ENCODE data around the gene NUAK1. TPM values are rescaled to one million over a fixed set of nuclear protein-coding genes. Genes with fewer than 3 reads are reported as not detected.
A peak's percentile ranks its signal among the peaks of the same experiment; 100 is the strongest.

Gene NUAK1
- polyA plus RNA-seq, 6 donors from 2014 or later = not detected

- Mint-ChIP-seq H3K9me3 (peaks cover 0 to 1% (median 0%) of the 10 kb centered on the region in 7 donors), H3K27ac (peak overlapping the region in 1 of 6 donors; percentile 61), H3K36me3 (no peaks in the 10 kb centered on the region), H3K27me3 (peaks cover 2 to 14% (median 11%) of the 10 kb centered on the region in 3 donors), H3K4me1 (no peaks in the 10 kb centered on the region), H3K4me3 (no peak overlapping the region)
- ATAC-seq (ENCODE audit: low read depth in 2 of 2) = no peak
- no peak for DNase-seq
Measured at GRCh38 chr12:106088811-106089485, 49.8 kb downstream of the NUAK1 start.

- DNase-seq (no peak), ATAC-seq (ENCODE audit: low read depth in 2 of 2) (no peak)
- Mint-ChIP-seq H3K27me3 (peaks cover 8 to 20% (median 11%) of the 10 kb centered on the region in 3 donors), H3K4me1 (no peaks in the 10 kb centered on the region), H3K4me3 (no peak overlapping the region), H3K9me3 (peaks cover 0 to 1% (median 0%) of the 10 kb centered on the region in 7 donors), H3K27ac (no peak overlapping the region), H3K36me3 (no peaks in the 10 kb centered on the region)
Measured at GRCh38 chr12:106088246-106088808, 50.4 kb downstream of the NUAK1 start.

DNA sequence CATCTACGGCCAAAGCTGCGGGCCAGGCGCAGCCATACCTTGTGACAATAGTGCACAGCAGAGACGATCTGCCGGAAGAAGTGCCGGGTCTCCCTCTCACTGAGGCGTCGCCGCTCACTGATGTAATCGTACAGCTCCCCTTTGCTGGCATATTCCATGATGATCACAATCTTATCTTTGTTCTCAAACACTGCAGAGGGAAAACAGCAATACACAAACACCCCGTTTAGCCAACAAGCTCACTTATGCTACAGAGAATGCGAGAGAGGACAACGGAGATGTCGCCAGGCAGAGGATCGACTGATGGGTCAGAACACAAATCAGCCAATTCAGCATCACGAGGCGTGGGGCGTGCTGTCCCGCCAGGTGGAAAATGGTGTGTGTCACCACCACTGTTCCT, 52.1 kb downstream of the NUAK1 start:
- H3K36me3 Mint-ChIP-seq = no peaks in the 10 kb centered on the region
- H3K4me3 Mint-ChIP-seq = no peak overlapping the region

DNA sequence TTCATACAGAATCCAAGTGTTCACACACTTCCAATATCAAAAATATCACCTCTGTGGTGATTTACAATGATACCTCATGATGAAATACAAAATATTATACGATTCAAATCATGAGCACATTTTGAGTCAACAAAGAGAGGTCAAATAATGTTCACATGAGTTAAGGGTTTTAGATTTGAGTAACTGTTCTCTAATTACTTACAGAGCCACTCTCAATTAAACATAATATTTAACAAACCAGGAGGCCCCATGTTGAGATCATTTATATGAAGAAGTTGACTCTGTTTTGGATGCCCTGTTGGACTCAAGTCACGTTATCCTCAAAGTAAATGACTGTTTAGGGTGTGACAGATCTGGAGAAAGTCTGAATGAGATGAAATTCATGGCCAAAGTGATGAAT, 53.5 kb downstream of the NUAK1 start:
- Mint-ChIP-seq H3K4me1 (no peaks in the 10 kb centered on the region), H3K36me3 (no peaks in the 10 kb centered on the region), H3K4me3 (no peak overlapping the region), H3K9me3 (peaks cover 0 to 1% (median 0%) of the 10 kb centered on the region in 7 donors), H3K27ac (no peak overlapping the region), H3K27me3 (peaks cover 16 to 30% (median 18%) of the 10 kb centered on the region in 3 donors)
- ATAC-seq (ENCODE audit: low read depth in 2 of 2) = no peak
- no peak for DNase-seq

More for the DNA sequence above, 52.1 kb downstream of the NUAK1 start:
- no peak overlapping the region for H3K27ac Mint-ChIP-seq
- peaks cover 0 to 1% (median 0%) of the 10 kb centered on the region in 7 donors for H3K9me3 Mint-ChIP-seq
- no peak for DNase-seq
- peaks cover 15 to 29% (median 16%) of the 10 kb centered on the region in 3 donors for H3K27me3 Mint-ChIP-seq
- no peaks in the 10 kb centered on the region for H3K4me1 Mint-ChIP-seq
- no peak for ATAC-seq (ENCODE audit: low read depth in 2 of 2)

DNA sequence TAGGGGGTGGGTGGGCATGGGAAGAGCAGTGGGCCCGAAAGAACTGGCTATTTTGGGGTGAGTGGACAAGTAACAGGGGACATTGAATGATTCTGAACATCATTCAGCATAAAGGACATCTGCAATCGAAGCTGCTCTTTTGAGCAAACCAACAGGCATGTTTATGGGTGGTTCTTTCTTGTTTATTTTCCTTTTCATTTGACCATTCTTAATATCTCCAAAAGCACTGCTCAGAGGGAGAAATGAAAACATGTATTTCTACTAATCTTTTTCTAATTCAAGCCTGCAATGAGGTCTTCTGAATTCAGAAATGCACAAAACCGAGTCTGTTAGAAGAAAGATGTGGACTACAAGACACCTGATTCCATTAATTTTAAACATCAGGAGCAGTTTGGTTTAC, 54.0 kb downstream of the NUAK1 start:
- Mint-ChIP-seq H3K27ac (no peak overlapping the region), H3K4me3 (no peak overlapping the region), H3K27me3 (peaks cover 18 to 35% (median 19%) of the 10 kb centered on the region in 3 donors), H3K9me3 (peaks cover 0 to 1% (median 0%) of the 10 kb centered on the region in 7 donors), H3K4me1 (no peaks in the 10 kb centered on the region), H3K36me3 (no peaks in the 10 kb centered on the region)
- ATAC-seq (ENCODE audit: low read depth in 2 of 2) (no peak), DNase-seq (no peak)

- DNase-seq (no peak), ATAC-seq (ENCODE audit: low read depth in 2 of 2) (no peak)
- H3K4me1 Mint-ChIP-seq = no peaks in the 10 kb centered on the region
- no peaks in the 10 kb centered on the region for H3K36me3 Mint-ChIP-seq
- no peak overlapping the region for H3K4me3 Mint-ChIP-seq
- H3K27ac Mint-ChIP-seq = no peak overlapping the region
- peaks cover 0 to 3% (median 0%) of the 10 kb centered on the region in 7 donors for H3K9me3 Mint-ChIP-seq
- H3K27me3 Mint-ChIP-seq = peaks cover 18 to 39% (median 26%) of the 10 kb centered on the region in 3 donors
Measured at GRCh38 chr12:106084014-106084671, 54.6 kb downstream of the NUAK1 start.

DNA sequence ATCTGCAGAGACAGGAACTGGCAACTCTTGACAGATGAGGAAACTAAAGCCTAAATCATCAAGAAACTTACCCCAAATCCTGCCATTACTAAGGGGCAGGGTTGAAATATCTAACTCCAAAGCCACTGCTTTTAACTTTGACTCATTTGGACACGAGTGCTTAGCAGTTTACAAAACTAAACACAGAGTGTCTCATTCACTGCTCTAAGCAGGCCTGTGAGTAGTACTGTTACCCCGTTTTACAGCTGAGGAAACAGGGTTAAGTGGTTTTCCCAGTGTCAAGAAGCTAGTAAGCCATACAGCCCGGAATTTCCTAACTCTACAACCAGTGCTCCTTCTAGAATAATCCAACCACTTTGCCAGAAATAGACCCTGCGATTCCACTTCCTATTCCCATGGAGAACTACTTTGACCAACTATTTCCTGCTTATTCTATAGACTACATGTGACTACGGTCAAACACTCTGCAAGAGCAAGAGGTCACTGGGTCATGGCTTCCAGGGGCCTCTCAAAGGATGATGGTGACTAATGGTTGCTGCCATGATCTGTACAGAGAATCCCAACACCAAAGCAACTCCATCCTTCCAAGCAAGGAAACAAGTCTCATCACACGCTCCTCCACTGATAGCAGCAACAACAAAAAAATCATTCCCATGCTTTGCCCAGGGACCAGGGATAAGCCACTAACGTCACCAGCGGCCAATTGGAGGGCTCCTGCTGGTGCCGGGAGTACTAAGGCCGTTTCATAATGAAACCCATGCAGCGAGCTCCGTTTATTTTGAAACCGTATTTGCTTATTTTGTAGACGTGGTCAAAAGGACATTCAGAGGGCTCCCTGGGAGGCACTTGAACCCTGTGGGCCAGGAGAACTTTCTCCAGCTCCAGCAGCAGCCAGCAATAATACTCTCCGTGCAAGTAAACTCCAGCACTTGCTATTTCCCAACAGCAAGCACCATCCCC, 56.3 kb downstream of the NUAK1 start:
- Mint-ChIP-seq H3K36me3 (no peaks in the 10 kb centered on the region), H3K4me1 (no peaks in the 10 kb centered on the region), H3K4me3 (no peak overlapping the region), H3K27me3 (peaks cover 16 to 34% (median 34%) of the 10 kb centered on the region in 3 donors), H3K9me3 (peaks cover 0 to 3% (median 0%) of the 10 kb centered on the region in 7 donors), H3K27ac (no peak overlapping the region)
- ATAC-seq (ENCODE audit: low read depth in 2 of 2) (no peak), DNase-seq (no peak)

GRCh38 chr12:106081606-106082005, 57.1 kb downstream of the NUAK1 start:
- peaks cover 16 to 42% (median 37%) of the 10 kb centered on the region in 3 donors for H3K27me3 Mint-ChIP-seq
- H3K9me3 Mint-ChIP-seq = peaks cover 0 to 3% (median 0%) of the 10 kb centered on the region in 7 donors
- H3K36me3 Mint-ChIP-seq = no peaks in the 10 kb centered on the region
- no peaks in the 10 kb centered on the region for H3K4me1 Mint-ChIP-seq
- no peak for ATAC-seq (ENCODE audit: low read depth in 2 of 2)
- DNase-seq = no peak
- no peak overlapping the region for H3K4me3 Mint-ChIP-seq
- H3K27ac Mint-ChIP-seq = no peak overlapping the region

DNA sequence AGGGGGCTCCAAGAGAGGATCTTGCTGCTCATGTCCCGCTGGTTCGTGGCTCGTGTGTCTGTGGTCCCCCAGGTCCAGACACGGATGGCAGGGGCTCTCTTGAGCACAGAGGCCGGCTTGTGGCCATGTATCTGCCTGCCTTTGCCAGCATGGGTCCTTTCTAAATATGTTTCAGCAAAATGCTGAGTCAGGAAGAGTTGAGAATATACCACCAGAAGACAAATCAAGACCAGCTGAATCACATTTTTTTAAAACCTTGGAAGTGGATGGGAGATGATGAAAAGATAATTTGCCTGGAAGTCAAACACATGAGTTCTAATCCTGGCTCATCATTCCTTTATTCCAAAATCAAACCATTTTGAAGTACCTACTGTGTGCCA, 58.0 kb downstream of the NUAK1 start:
- H3K9me3 Mint-ChIP-seq = peaks cover 0 to 3% (median 0%) of the 10 kb centered on the region in 7 donors
- H3K4me3 Mint-ChIP-seq = no peak overlapping the region
- ATAC-seq (ENCODE audit: low read depth in 2 of 2) (no peak), DNase-seq (no peak)
- no peaks in the 10 kb centered on the region for H3K36me3 Mint-ChIP-seq
- H3K27me3 Mint-ChIP-seq = peaks cover 18 to 42% (median 42%) of the 10 kb centered on the region in 3 donors
- no peak overlapping the region for H3K27ac Mint-ChIP-seq
- no peaks in the 10 kb centered on the region for H3K4me1 Mint-ChIP-seq

GRCh38 chr12:106080041-106080790, 58.5 kb downstream of the NUAK1 start:
- peaks cover 21 to 45% (median 43%) of the 10 kb centered on the region in 3 donors for H3K27me3 Mint-ChIP-seq
- no peak overlapping the region for H3K4me3 Mint-ChIP-seq

GRCh38 chr12:106079148-106079738, 59.5 kb downstream of the NUAK1 start:
- no peaks in the 10 kb centered on the region for H3K36me3 Mint-ChIP-seq
- peak overlapping the region in 1 of 6 donors; percentile 79 for H3K27ac Mint-ChIP-seq
- DNase-seq (no peak), ATAC-seq (ENCODE audit: low read depth in 2 of 2) (no peak)
- H3K4me3 Mint-ChIP-seq = no peak overlapping the region
- no peaks in the 10 kb centered on the region for H3K4me1 Mint-ChIP-seq
- peaks cover 23 to 51% (median 49%) of the 10 kb centered on the region in 3 donors for H3K27me3 Mint-ChIP-seq
- peaks cover 0 to 3% (median 0%) of the 10 kb centered on the region in 7 donors for H3K9me3 Mint-ChIP-seq

More at GRCh38 chr12:106080041-106080790, 58.5 kb downstream of the NUAK1 start:
- peaks cover 0 to 3% (median 0%) of the 10 kb centered on the region in 7 donors for H3K9me3 Mint-ChIP-seq
- ATAC-seq (ENCODE audit: low read depth in 2 of 2) (no peak), DNase-seq (no peak)
- H3K4me1 Mint-ChIP-seq = no peaks in the 10 kb centered on the region
- H3K36me3 Mint-ChIP-seq = no peaks in the 10 kb centered on the region
- no peak overlapping the region for H3K27ac Mint-ChIP-seq

- no peak for DNase-seq
- Mint-ChIP-seq H3K27ac (no peak overlapping the region), H3K4me3 (no peak overlapping the region), H3K9me3 (peaks cover 0 to 3% (median 0%) of the 10 kb centered on the region in 7 donors), H3K27me3 (peaks cover 28 to 45% (median 42%) of the 10 kb centered on the region in 3 donors), H3K4me1 (no peaks in the 10 kb centered on the region), H3K36me3 (no peaks in the 10 kb centered on the region)
- ATAC-seq (ENCODE audit: low read depth in 2 of 2) = no peak
Measured at GRCh38 chr12:106078358-106079010, 60.3 kb downstream of the NUAK1 start.

Data from naive B cell (primary cell).